DND-41 (cell line): ENCODE data around the gene G3BP1.

Source experiments
- ATAC-seq: fragments of 200-7000 bp; cut with Tn5 transposase; 3 replicates; pipeline ENCODE4 v1.9.1; 2021; ENCODE audit warnings: low read depth; ENCODE audit not compliant: insufficient read depth
- DNase-seq: peaks from one replicate; pipeline ENCODE4 v3.0.0-alpha.2; 2020
- H2AFZ ChIP-seq: 2 replicates; pipeline ENCODE4 v1.6.0; 2012; ENCODE audit warnings: low read depth, low read length
- H3K27ac ChIP-seq: 2 replicates; pipeline ENCODE4 v1.5.1; 2012; ENCODE audit warnings: low read length, inconsistent platforms
- H3K27me3 ChIP-seq: fragments of 200-600 bp; sonication (generic); 2 replicates; pipeline ENCODE4 v1.6.0; 2012; ENCODE audit warnings: low read length, mild to moderate bottlenecking, inconsistent platforms; ENCODE audit not compliant: insufficient read depth, poor library complexity
- H3K36me3 ChIP-seq: 2 replicates; pipeline ENCODE4 v1.5.1; 2012; ENCODE audit warnings: low read length, inconsistent platforms; ENCODE audit not compliant: insufficient read depth
- H3K4me1 ChIP-seq: 2 replicates; pipeline ENCODE4 v1.5.1; 2012; ENCODE audit warnings: mild to moderate bottlenecking, low read length; ENCODE audit not compliant: insufficient read depth
- H3K4me2 ChIP-seq: 2 replicates; pipeline ENCODE4 v1.6.0; 2012; ENCODE audit warnings: mild to moderate bottlenecking, moderate library complexity, low read length, inconsistent platforms; ENCODE audit not compliant: insufficient read depth
- H3K4me3 ChIP-seq, 2 experiments: fragments of 200-600 bp in 1 of 2; shearing (Covaris generic) in 1 of 2; 2 replicates each; pipeline ENCODE4 v1.5.1; 2012 to 2016; ENCODE audit warnings: inconsistent platforms in 2 of 2, low read length in 2 of 2, mild to moderate bottlenecking in 2 of 2, low read depth in 1 of 2, moderate library complexity in 1 of 2
- H3K79me2 ChIP-seq: 2 replicates; pipeline ENCODE4 v1.6.0; 2012; ENCODE audit warnings: low read length, inconsistent platforms; ENCODE audit not compliant: insufficient read depth
- H3K9ac ChIP-seq: 2 replicates; pipeline ENCODE4 v1.6.0; 2012; ENCODE audit warnings: low read depth, mild to moderate bottlenecking, inconsistent platforms, low read length, moderate library complexity
- H3K9me3 ChIP-seq: 2 replicates; pipeline ENCODE4 v1.5.1; 2012; ENCODE audit warnings: low read length, moderate library complexity, mild to moderate bottlenecking, inconsistent platforms; ENCODE audit not compliant: insufficient read depth, severe bottlenecking
- H4K20me1 ChIP-seq: 2 replicates; pipeline ENCODE4 v1.6.0; 2012; ENCODE audit warnings: low read length; ENCODE audit not compliant: insufficient read depth
- EZH2 ChIP-seq: IDR thresholded peaks from 3 replicates; pipeline ENCODE4 v1.6.1; 2012; ENCODE audit warnings: borderline replicate concordance, low read depth, mild to moderate bottlenecking, moderate library complexity, low read length, inconsistent platforms; ENCODE audit not compliant: severe bottlenecking
- TF ChIP-seq, protein P1 (sequence below): IDR thresholded peaks from 2 replicates; pipeline ENCODE4 v1.5.1; 2012; ENCODE audit warnings: borderline replicate concordance, low read length, moderate library complexity, mild to moderate bottlenecking; ENCODE audit not compliant: poor library complexity, severe bottlenecking; ENCODE audit errors: extremely low read depth

The G3BP1 gene

DNA sequence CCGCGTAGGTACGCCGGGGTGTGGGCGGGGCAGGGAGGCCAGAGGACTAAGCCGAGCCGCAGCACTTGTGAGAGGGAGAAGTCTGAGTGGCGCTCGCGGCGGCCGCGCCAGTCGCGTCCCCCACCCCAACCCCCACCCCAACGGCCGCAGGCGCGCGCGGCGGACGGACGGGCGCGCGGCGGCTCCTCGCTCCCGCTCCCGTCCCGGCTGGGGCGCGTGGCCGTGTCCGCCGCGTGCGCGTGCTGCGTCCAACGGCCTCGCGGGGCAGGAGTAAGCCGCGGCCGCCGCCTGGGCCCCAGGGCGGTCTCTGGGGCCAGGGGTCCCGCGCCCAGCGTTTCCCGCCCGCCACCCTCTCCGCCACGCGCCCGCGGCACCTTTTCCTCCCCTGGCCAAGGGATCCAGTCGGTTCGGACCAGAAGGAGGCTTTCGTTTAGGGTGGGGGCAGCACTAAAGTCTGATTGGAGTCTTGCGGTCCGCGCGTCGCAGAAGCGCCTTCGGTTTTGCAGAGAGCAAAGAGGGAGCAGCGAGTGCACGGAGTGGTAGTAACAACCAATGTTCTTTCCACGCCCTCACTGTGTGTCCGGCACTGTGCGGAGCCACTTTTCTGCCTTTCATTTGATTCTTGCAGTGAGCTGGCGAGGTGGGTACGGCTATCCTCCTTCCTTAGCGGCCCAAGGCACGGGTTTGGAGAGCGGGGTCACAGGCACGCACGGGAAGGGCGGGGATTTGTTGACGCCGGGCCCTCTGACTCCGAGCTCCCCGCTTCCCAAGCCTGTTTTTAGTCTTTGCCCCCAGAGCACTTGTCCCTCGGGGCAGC is 483 bp downstream of the G3BP1 start:
- Histone ChIP-seq H3K27ac (peak overlapping the region; percentile 94), H3K9me3 (no peaks in the 10 kb centered on the region), H3K9ac (peak overlapping the region; percentile 98), H3K36me3 (peaks cover 39% of the 10 kb centered on the region), H2AFZ (peak overlapping the region; percentile 63), H3K4me2 (peak overlapping the region; percentile 87), H3K79me2 (peaks cover 73% of the 10 kb centered on the region), H3K27me3 (no peaks in the 10 kb centered on the region), H3K4me3 (peak overlapping the region; percentile 93 to 95), H4K20me1 (peaks cover 49% of the 10 kb centered on the region), H3K4me1 (peaks cover 51% of the 10 kb centered on the region)
- ATAC-seq (no peak), DNase-seq (peak; percentile 51)
- TF ChIP-seq, protein P1, sequence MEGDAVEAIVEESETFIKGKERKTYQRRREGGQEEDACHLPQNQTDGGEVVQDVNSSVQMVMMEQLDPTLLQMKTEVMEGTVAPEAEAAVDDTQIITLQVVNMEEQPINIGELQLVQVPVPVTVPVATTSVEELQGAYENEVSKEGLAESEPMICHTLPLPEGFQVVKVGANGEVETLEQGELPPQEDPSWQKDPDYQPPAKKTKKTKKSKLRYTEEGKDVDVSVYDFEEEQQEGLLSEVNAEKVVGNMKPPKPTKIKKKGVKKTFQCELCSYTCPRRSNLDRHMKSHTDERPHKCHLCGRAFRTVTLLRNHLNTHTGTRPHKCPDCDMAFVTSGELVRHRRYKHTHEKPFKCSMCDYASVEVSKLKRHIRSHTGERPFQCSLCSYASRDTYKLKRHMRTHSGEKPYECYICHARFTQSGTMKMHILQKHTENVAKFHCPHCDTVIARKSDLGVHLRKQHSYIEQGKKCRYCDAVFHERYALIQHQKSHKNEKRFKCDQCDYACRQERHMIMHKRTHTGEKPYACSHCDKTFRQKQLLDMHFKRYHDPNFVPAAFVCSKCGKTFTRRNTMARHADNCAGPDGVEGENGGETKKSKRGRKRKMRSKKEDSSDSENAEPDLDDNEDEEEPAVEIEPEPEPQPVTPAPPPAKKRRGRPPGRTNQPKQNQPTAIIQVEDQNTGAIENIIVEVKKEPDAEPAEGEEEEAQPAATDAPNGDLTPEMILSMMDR: peak; percentile 11
- TF ChIP-seq EZH2: no peak

DNA sequence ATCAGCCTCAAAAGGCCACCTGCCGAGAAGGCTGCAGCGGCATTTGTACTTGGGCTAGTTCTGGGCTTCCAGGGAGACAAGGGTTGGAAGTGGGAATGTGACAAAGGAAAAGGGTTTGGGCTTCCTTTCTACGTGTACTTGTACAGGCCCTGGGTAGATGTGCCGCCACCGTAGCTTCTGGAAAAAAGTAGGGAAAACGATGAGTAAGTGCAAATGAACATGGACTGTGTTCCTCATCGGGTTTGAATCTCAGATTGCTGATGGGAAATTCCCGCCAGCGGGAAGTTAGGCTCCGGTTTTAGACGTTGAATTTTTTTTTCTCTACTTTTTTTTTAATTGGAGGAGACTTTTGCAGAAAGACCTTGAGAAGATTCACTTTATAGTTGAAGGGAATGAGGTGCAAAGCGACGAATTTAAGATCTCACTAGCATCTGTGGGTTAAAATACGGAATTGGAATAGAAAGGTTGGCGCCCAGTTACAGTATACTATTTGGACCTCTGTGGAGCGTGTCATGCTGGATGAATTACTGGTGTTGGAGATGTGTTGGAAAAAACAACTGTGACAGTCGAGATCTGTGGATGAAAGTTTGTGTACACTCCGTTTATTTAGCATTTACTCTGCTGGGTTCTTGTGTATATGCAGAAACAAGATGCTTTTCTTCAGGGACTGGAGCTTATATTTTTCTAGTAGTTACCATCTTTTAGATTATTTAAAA is 1.2 kb downstream of the G3BP1 start:
- peaks cover 57% of the 10 kb centered on the region for H4K20me1 ChIP-seq

GRCh38 chr5:151773951-151774350 is 2.2 kb downstream of the G3BP1 start:
- ATAC-seq (no peak), DNase-seq (no peak)
- H3K79me2 ChIP-seq: peaks cover 90% of the 10 kb centered on the region
- H3K4me3 ChIP-seq: peak overlapping the region; percentile 93 to 95
- H3K9ac ChIP-seq: peak overlapping the region; percentile 98
- H4K20me1 ChIP-seq: peaks cover 67% of the 10 kb centered on the region
- H3K4me2 ChIP-seq: peak overlapping the region; percentile 87
- no peak overlapping the region for H2AFZ ChIP-seq
- H3K36me3 ChIP-seq: peaks cover 49% of the 10 kb centered on the region
- peaks cover 64% of the 10 kb centered on the region for H3K4me1 ChIP-seq
- H3K27me3 ChIP-seq: no peaks in the 10 kb centered on the region
- TF ChIP-seq, protein P1: no peak
- TF ChIP-seq EZH2: no peak
- H3K27ac ChIP-seq: peak overlapping the region; percentile 94; the same call in 1 of the 2 replicates
- H3K9me3 ChIP-seq: no peaks in the 10 kb centered on the region

More for the DNA sequence above, 1.2 kb downstream of the G3BP1 start:
- Histone ChIP-seq H3K9me3 (no peaks in the 10 kb centered on the region), H2AFZ (peak overlapping the region; percentile 63; the same call in 1 of the 2 replicates), H3K27me3 (no peaks in the 10 kb centered on the region), H3K4me2 (peak overlapping the region; percentile 87), H3K4me3 (peak overlapping the region; percentile 93 to 95), H3K4me1 (peaks cover 58% of the 10 kb centered on the region), H3K36me3 (peaks cover 47% of the 10 kb centered on the region), H3K27ac (peak overlapping the region; percentile 94), H3K79me2 (peaks cover 81% of the 10 kb centered on the region), H3K9ac (peak overlapping the region; percentile 98)
- DNase-seq (no peak), ATAC-seq (no peak)
- TF ChIP-seq, protein P1: no peak
- no peak for TF ChIP-seq EZH2
